A673 (cell line): Measurements from ENCODE around the gene CLK2. TPM values are rescaled to one million over a fixed set of nuclear protein-coding genes. Genes with fewer than 3 reads are reported as not detected.

ENCODE experiments used
- BruUV-seq: library from RNA; stranded (reverse); fragments of 400-500 nt; replicated peaks from 2 replicates; lab custom pipeline; 2021; lab: Mats Ljungman, UMichigan
- CTCF ChIA-PET: fragments of 300-600 bp; sonication (Branson Sonifier 250); formaldehyde crosslinking; loops from one replicate; lab custom pipeline; 2022; ENCODE audit warnings: antibody characterized with exemption; lab: Charles Lee
- POLR2A ChIA-PET: fragments of 300-600 bp; sonication (Branson Sonifier 250); formaldehyde crosslinking; loops from one replicate; lab custom pipeline; 2022; ENCODE audit warnings: antibody characterized with exemption; ENCODE audit not compliant: low non-redundant PET; lab: Charles Lee
- DNase-seq: peaks from one replicate; pipeline ENCODE4 v3.0.0-alpha.2; 2015; ENCODE audit warnings: low spot score
- H3K27ac ChIP-seq: fragments of 200-600 bp; sonication (generic); 2 replicates; pipeline ENCODE4 v1.5.1; 2016; ENCODE audit warnings: mixed run types, low read depth, mild to moderate bottlenecking, mixed read lengths, antibody characterized with exemption, low read length; ENCODE audit not compliant: poor library complexity, severe bottlenecking
- H3K27me3 ChIP-seq: fragments of 200-600 bp; sonication (generic); replicated peaks from 2 replicates; pipeline ENCODE4 v1.6.1; 2017; ENCODE audit warnings: mixed run types, low read depth, mild to moderate bottlenecking, mixed read lengths, antibody characterized with exemption, low read length; ENCODE audit not compliant: insufficient read depth, poor library complexity
- H3K36me3 ChIP-seq: fragments of 200-600 bp; sonication (generic); 2 replicates; pipeline ENCODE4 v1.6.1; 2016; ENCODE audit warnings: mixed run types, mild to moderate bottlenecking, mixed read lengths, antibody characterized with exemption, low read length; ENCODE audit not compliant: insufficient read depth, poor library complexity, severe bottlenecking
- H3K4me1 ChIP-seq: fragments of 200-600 bp; sonication (generic); 2 replicates; pipeline ENCODE4 v1.6.1; 2017; ENCODE audit warnings: mixed run types, mild to moderate bottlenecking, mixed read lengths, antibody characterized with exemption, low read length; ENCODE audit not compliant: insufficient read depth, poor library complexity, severe bottlenecking
- H3K4me3 ChIP-seq: fragments of 200-600 bp; sonication (generic); 2 replicates; pipeline ENCODE4 v1.5.1; 2016; ENCODE audit warnings: low read depth, mixed run types, mild to moderate bottlenecking, mixed read lengths, low read length; ENCODE audit not compliant: poor library complexity, severe bottlenecking
- H3K9me3 ChIP-seq: fragments of 200-600 bp; sonication (generic); 2 replicates; pipeline ENCODE4 v1.6.1; 2016; ENCODE audit warnings: mixed run types, low read depth, mild to moderate bottlenecking, mixed read lengths, antibody characterized with exemption, low read length; ENCODE audit not compliant: poor library complexity, severe bottlenecking
- EZH2 ChIP-seq: fragments of 200-600 bp; sonication (generic); IDR thresholded peaks from 2 replicates; pipeline ENCODE4 v1.6.1; 2017; ENCODE audit warnings: borderline replicate concordance, low read depth, mild to moderate bottlenecking, mixed read lengths, antibody characterized with exemption, low read length; ENCODE audit not compliant: poor library complexity, severe bottlenecking
- intact Hi-C: fragments of 100-400 bp; cut with micrococcal nuclease; formaldehyde crosslinking; loops from one replicate; pipeline ENCODE4 v1.10.0; 2022; ENCODE audit not compliant: unreplicated experiment
- total RNA-seq: library from RNA; stranded (reverse); gene quantifications from 2 replicates; pipeline ENCODE4 v1.2.3, GENCODE V29; 2021
- TF ChIP-seq, protein P1 (sequence below): fragments of 300-800, 200-600 bp; sonication (generic); conservative IDR thresholded peaks from 2 replicates; pipeline ENCODE4 v1.5.1; 2017; ENCODE audit warnings: low read depth, mild to moderate bottlenecking, antibody characterized with exemption, low read length, moderate library complexity, mixed read lengths

The CLK2 gene
- total RNA-seq, 1 experiment from 2014 or later, result 70.2 TPM

DNA sequence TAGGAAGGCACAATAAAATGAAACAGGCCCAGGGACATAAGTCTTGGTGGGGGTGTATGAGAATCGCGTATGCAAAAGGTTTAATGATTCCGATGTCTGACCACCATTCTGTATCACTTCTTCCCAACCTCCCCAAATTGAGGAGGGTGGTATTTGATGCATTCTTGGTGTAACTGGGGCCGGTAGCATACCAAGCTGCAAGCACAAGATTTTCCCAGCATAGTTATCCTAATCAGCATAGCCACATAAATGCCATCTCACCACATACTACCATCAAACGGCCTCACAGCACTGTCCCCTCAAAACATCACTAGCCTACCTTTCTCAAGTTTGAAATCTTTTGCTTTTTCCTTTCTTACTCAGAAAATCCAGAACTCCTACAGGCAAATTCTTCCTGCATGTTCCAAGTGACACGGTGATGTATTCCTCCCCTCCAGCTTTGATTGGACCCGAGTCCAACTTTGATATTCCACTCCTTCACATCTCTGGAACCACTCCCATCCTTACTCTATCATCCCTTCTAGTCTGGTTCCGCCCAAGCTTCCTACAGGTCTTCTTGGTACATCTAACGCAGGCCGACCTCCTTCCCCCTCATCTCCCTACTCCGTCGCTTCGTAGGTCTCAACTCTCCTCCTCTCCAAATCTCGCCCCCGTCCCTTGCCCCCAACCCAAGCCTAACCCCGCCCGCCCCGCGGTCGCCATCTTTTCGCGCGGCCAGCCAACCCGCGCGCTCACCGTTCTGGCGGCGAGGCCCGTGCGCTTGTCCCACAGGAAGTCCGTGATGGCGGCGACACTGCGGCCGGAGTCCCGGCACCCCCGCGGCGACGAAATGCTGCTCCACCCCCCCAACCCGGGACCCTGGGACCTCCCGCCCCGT, 600 bp downstream of the CLK2 start:
- Histone ChIP-seq H3K27me3 (no peaks in the 10 kb centered on the region), H3K27ac (peak overlapping the region; percentile 94), H3K9me3 (no peaks in the 10 kb centered on the region), H3K36me3 (peaks cover 41% of the 10 kb centered on the region), H3K4me1 (peaks cover 14% of the 10 kb centered on the region), H3K4me3 (peak overlapping the region; percentile 89)
- TF ChIP-seq EZH2, result no peak
- TF ChIP-seq, protein P1, sequence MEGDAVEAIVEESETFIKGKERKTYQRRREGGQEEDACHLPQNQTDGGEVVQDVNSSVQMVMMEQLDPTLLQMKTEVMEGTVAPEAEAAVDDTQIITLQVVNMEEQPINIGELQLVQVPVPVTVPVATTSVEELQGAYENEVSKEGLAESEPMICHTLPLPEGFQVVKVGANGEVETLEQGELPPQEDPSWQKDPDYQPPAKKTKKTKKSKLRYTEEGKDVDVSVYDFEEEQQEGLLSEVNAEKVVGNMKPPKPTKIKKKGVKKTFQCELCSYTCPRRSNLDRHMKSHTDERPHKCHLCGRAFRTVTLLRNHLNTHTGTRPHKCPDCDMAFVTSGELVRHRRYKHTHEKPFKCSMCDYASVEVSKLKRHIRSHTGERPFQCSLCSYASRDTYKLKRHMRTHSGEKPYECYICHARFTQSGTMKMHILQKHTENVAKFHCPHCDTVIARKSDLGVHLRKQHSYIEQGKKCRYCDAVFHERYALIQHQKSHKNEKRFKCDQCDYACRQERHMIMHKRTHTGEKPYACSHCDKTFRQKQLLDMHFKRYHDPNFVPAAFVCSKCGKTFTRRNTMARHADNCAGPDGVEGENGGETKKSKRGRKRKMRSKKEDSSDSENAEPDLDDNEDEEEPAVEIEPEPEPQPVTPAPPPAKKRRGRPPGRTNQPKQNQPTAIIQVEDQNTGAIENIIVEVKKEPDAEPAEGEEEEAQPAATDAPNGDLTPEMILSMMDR, result no peak
- CTCF ChIA-PET, result interaction anchor here (0.7 to 1.8 kb wide), 4 partner anchors 22 to 806 kb away, joined by 4 to 23 read pairs (median 14); no protein-coding TSS in a partner anchor
- DNase-seq, result peak; percentile 64
- intact Hi-C loops, result no loop called here
- BruUV-seq, result TSS peak; percentile 77
- POLR2A ChIA-PET, result interaction anchor here (0.6 kb wide), 1 partner anchor 1065 kb away, joined by 8 read pairs; the partner anchor contains the start of gene CCT3

DNA sequence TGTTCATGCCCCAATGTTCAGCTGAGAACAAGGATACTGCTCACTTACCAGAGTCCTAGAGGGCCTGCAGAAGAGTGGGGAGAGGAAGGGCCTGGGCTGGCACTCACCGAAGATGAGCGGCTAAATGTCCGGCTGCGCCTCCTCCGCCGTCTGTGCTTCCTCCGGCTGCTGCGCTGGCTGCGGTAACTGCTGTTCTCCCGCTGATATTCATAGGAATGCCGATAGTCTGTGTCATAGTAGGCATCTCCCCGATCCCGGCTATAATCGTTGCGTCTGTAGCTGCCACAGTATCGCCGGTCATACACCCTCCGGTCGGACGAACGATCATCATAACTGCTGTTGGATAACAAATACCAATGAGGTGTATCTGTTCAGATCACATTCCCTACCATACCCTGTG, 3.9 kb downstream of the CLK2 start:
- H3K36me3 ChIP-seq, result peaks cover 72% of the 10 kb centered on the region
- no TSS peak for BruUV-seq
- CTCF ChIA-PET, result no interaction called here

DNA sequence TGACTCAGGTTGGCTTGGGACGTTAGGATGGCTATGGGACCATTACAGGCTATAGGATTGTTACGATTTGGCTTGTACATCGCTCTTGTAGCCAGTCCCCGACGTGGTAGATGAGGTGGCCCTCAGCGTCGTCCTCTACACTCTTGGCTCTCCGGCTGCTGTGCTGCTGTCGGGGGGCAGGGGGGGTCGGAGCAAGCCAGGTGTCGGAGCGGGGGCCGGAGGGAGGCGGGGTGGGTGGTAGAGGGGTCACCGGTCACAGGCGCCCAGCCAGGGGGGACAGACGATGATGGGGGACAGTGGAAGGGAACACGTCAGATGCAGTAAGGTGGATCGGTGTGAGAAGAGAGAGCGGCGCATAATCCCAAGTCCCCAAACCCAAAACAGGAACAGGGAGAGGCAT, 4.7 kb downstream of the CLK2 start:
- Histone ChIP-seq H3K4me1 (peaks cover 10% of the 10 kb centered on the region), H3K36me3 (peaks cover 79% of the 10 kb centered on the region), H3K9me3 (no peaks in the 10 kb centered on the region), H3K27me3 (no peaks in the 10 kb centered on the region), H3K27ac (no peak overlapping the region), H3K4me3 (no peak overlapping the region)
- intact Hi-C loops, result no loop called here
- no peak for DNase-seq
- TF ChIP-seq, protein P1, result no peak
- no peak for TF ChIP-seq EZH2
- CTCF ChIA-PET, result no interaction called here
- POLR2A ChIA-PET, result no interaction called here
- no TSS peak for BruUV-seq

More for the DNA sequence above, 3.9 kb downstream of the CLK2 start:
- H3K27me3 ChIP-seq, result no peaks in the 10 kb centered on the region
- no peak overlapping the region for H3K27ac ChIP-seq
- DNase-seq, result no peak
- TF ChIP-seq EZH2, result no peak
- TF ChIP-seq, protein P1, result no peak
- no peaks in the 10 kb centered on the region for H3K9me3 ChIP-seq
- H3K4me3 ChIP-seq, result no peak overlapping the region
- peaks cover 14% of the 10 kb centered on the region for H3K4me1 ChIP-seq
- POLR2A ChIA-PET, result no interaction called here
- intact Hi-C loops, result no loop called here
